ENCODE results near the gene NPAS3. TPM values are rescaled to one million over a fixed set of nuclear protein-coding genes. Genes with fewer than 3 reads are reported as not detected.

NPAS3 gene
- total RNA-seq, 1 donor from 2014 or later, result not detected

DNA sequence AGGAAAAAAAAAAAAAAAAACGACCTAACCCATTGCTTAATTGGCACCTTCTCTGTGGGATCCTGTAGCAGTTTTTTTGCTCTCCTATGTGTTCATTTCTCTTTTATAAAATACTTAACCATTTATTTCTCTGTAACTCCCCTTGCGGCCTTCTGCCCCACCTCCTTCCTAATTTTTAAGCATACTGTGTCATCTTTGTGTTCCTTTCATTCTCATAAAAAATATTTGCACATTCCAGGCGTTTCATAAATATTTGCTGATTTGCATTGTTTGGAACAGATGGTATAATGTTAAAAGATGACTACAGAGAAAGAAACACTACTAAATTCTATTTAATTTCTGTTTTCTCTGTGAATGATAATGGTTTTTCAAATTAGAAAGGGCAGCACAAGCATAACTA, 77.9 kb downstream of the NPAS3 start:
- no peaks in the 10 kb centered on the region for H3K27me3 ChIP-seq
- H3K27ac ChIP-seq, result no peak overlapping the region
- H3F3A ChIP-seq (ENCODE audit: low read depth), result no peaks in the 10 kb centered on the region
- TF ChIP-seq, protein P1, sequence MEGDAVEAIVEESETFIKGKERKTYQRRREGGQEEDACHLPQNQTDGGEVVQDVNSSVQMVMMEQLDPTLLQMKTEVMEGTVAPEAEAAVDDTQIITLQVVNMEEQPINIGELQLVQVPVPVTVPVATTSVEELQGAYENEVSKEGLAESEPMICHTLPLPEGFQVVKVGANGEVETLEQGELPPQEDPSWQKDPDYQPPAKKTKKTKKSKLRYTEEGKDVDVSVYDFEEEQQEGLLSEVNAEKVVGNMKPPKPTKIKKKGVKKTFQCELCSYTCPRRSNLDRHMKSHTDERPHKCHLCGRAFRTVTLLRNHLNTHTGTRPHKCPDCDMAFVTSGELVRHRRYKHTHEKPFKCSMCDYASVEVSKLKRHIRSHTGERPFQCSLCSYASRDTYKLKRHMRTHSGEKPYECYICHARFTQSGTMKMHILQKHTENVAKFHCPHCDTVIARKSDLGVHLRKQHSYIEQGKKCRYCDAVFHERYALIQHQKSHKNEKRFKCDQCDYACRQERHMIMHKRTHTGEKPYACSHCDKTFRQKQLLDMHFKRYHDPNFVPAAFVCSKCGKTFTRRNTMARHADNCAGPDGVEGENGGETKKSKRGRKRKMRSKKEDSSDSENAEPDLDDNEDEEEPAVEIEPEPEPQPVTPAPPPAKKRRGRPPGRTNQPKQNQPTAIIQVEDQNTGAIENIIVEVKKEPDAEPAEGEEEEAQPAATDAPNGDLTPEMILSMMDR (IDR thresholded peaks at IDR 0.05), result no peak
- TF ChIP-seq EZH2 (IDR thresholded peaks at IDR 0.05) (no peak), EZH2phosphoT487 (IDR thresholded peaks at IDR 0.05) (no peak)
- H3K9ac ChIP-seq, result no peak overlapping the region
- no peak overlapping the region for H2AFZ ChIP-seq (replicated peaks)
- no peak overlapping the region for H3K4me2 ChIP-seq
- H4K20me1 ChIP-seq (ENCODE audit: low read depth), result no peaks in the 10 kb centered on the region
- Mint-ChIP-seq H3K36me3 (peaks cover 3% of the 10 kb centered on the region), H3K4me3 (no peak overlapping the region), H3K4me1 (peaks cover 8% of the 10 kb centered on the region), H3K27ac (no peak overlapping the region), H3K27me3 (ENCODE audit: insufficient read depth, low read depth) (no peaks in the 10 kb centered on the region), H3K9me3 (no peaks in the 10 kb centered on the region)
- DNase-seq (ENCODE audit: low spot score), result no peak
- H3K4me1 ChIP-seq, result no peaks in the 10 kb centered on the region
- no peaks in the 10 kb centered on the region for H3K79me2 ChIP-seq (ENCODE audit: low read depth)
- H3K9me3 ChIP-seq (ENCODE audit: low read depth), result no peaks in the 10 kb centered on the region
- no peaks in the 10 kb centered on the region for H3K36me3 ChIP-seq
- no peak overlapping the region for H3K4me3 ChIP-seq

DNA sequence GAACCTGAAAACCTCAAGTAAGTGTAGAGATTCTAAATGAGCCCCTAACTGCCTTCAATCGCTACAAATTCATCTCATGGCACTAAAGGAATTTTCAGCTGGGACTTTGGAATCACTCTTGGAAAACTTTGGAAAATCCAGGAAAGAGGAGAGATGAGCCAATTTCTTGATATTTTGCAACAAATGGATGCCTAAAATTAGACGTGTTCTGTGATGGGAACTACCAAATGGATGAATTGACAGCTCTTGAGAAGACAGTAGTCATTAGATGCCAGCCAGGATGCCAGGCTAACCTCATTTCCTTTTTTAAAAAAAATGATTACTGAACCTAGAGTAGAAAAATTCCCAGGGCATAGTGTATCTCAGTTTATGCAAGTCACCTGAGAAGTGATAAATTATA, 78.3 kb downstream of the NPAS3 start:
- Mint-ChIP-seq H3K4me3 (no peak overlapping the region), H3K27ac (no peak overlapping the region), H3K27me3 (ENCODE audit: insufficient read depth, low read depth) (no peaks in the 10 kb centered on the region), H3K4me1 (peaks cover 8% of the 10 kb centered on the region), H3K36me3 (peaks cover 3% of the 10 kb centered on the region), H3K9me3 (no peaks in the 10 kb centered on the region)
- Histone ChIP-seq H3F3A (ENCODE audit: low read depth) (no peaks in the 10 kb centered on the region), H3K4me3 (no peak overlapping the region), H3K4me1 (no peaks in the 10 kb centered on the region), H3K4me2 (no peak overlapping the region), H4K20me1 (ENCODE audit: low read depth) (no peaks in the 10 kb centered on the region), H2AFZ (replicated peaks) (no peak overlapping the region), H3K36me3 (no peaks in the 10 kb centered on the region), H3K9me3 (ENCODE audit: low read depth) (no peaks in the 10 kb centered on the region), H3K27ac (no peak overlapping the region), H3K27me3 (no peaks in the 10 kb centered on the region), H3K79me2 (ENCODE audit: low read depth) (no peaks in the 10 kb centered on the region), H3K9ac (no peak overlapping the region)
- no peak for DNase-seq (ENCODE audit: low spot score)
- TF ChIP-seq, protein P1 (IDR thresholded peaks at IDR 0.05), result no peak
- TF ChIP-seq EZH2 (IDR thresholded peaks at IDR 0.05) (no peak), EZH2phosphoT487 (IDR thresholded peaks at IDR 0.05) (no peak)

DNA sequence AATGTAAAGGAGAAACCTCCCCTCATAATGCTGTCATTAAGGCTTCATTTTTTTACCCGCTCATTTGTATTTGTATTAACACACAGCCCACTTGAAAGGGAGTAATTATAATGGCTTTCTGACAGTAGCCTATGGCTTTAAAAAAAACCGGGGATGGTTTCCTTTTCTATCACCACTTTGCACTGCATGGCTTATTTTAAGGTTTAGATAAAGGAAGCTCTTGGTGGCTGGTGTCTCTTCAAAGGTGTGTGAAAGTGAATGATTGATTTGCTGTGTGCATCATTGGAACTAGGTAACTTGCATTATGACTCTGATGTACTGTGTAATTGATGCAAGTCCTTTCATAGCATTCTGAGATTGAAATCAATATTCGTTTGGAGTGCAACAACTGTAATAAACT, 80.7 kb downstream of the NPAS3 start:
- Histone ChIP-seq H3K4me3 (no peak overlapping the region), H3K4me1 (no peaks in the 10 kb centered on the region), H3K9ac (no peak overlapping the region), H3K36me3 (no peaks in the 10 kb centered on the region), H3K4me2 (no peak overlapping the region), H3K9me3 (ENCODE audit: low read depth) (no peaks in the 10 kb centered on the region), H4K20me1 (ENCODE audit: low read depth) (no peaks in the 10 kb centered on the region), H2AFZ (replicated peaks) (no peak overlapping the region), H3K27ac (no peak overlapping the region), H3F3A (ENCODE audit: low read depth) (no peaks in the 10 kb centered on the region), H3K79me2 (ENCODE audit: low read depth) (no peaks in the 10 kb centered on the region), H3K27me3 (no peaks in the 10 kb centered on the region)
- Mint-ChIP-seq H3K36me3 (peaks cover 5% of the 10 kb centered on the region), H3K27ac (no peak overlapping the region), H3K27me3 (ENCODE audit: insufficient read depth, low read depth) (no peaks in the 10 kb centered on the region), H3K9me3 (no peaks in the 10 kb centered on the region), H3K4me3 (no peak overlapping the region), H3K4me1 (peaks cover 8% of the 10 kb centered on the region)
- no peak for DNase-seq (ENCODE audit: low spot score)
- TF ChIP-seq EZH2 (IDR thresholded peaks at IDR 0.05), result no peak
- no peak for TF ChIP-seq EZH2phosphoT487 (IDR thresholded peaks at IDR 0.05)
- TF ChIP-seq, protein P1 (IDR thresholded peaks at IDR 0.05), result no peak
